GM19239 (cell line): Measurements from ENCODE around the gene IGDCC3.
"Not testable (repeated sequence)": the region's sequence is repeated elsewhere in the genome, so short reads cannot be mapped to it uniquely, and the experiment has no call there.

ENCODE experiments used
- DNase-seq: peaks from one replicate; pipeline ENCODE4 v3.0.0; 2011; ENCODE audit warnings: low spot score; ENCODE audit not compliant: insufficient read length
- FAIRE-seq: peaks from 2 replicates; lab custom pipeline; 2011; peaks lifted over from hg19 to GRCh38; lab: Jason Lieb, UNC

Gene IGDCC3

GRCh38 chr15:65408324-65409035 is 30.7 kb upstream of the IGDCC3 start:
- FAIRE-seq, result no peak

GRCh38 chr15:65406424-65407000 is 28.7 kb upstream of the IGDCC3 start:
- FAIRE-seq (no peak), DNase-seq (no peak)

More at GRCh38 chr15:65408324-65409035, 30.7 kb upstream of the IGDCC3 start:
- DNase-seq, result no peak

GRCh38 chr15:65405791-65406423 is 28.1 kb upstream of the IGDCC3 start:
- DNase-seq, result no peak
- no peak for FAIRE-seq

GRCh38 chr15:65404186-65404872 is 26.5 kb upstream of the IGDCC3 start:
- FAIRE-seq, result no peak

GRCh38 chr15:65402961-65403360 is 25.2 kb upstream of the IGDCC3 start:
- no peak for DNase-seq
- no peak for FAIRE-seq

More at GRCh38 chr15:65404186-65404872, 26.5 kb upstream of the IGDCC3 start:
- DNase-seq, result no peak

- DNase-seq (no peak), FAIRE-seq (no peak)
These were observed 23.9 kb upstream of the IGDCC3 start for GRCh38 chr15:65401611-65402240.

GRCh38 chr15:65400760-65401610 is 23.2 kb upstream of the IGDCC3 start:
- FAIRE-seq, result peak; percentile 64
- DNase-seq, result peak; percentile 78

- no peak for FAIRE-seq
- no peak for DNase-seq
These were observed 22.2 kb upstream of the IGDCC3 start for GRCh38 chr15:65399997-65400396.

GRCh38 chr15:65399001-65399706 is 21.4 kb upstream of the IGDCC3 start:
- FAIRE-seq (no peak), DNase-seq (no peak)

GRCh38 chr15:65398486-65398885 is 20.7 kb upstream of the IGDCC3 start:
- FAIRE-seq, DNase-seq: not testable (repeated sequence)

GRCh38 chr15:65396965-65397317 is 19.1 kb upstream of the IGDCC3 start:
- DNase-seq, result no peak
- FAIRE-seq, result no peak

GRCh38 chr15:65396283-65396964 is 18.6 kb upstream of the IGDCC3 start:
- DNase-seq, result no peak
- FAIRE-seq, result no peak

GRCh38 chr15:65395567-65396202 is 17.9 kb upstream of the IGDCC3 start:
- FAIRE-seq, result no peak

GRCh38 chr15:65394936-65395335 is 17.1 kb upstream of the IGDCC3 start:
- FAIRE-seq, result no peak

More at GRCh38 chr15:65395567-65396202, 17.9 kb upstream of the IGDCC3 start:
- DNase-seq, result no peak

GRCh38 chr15:65394280-65394789 is 16.5 kb upstream of the IGDCC3 start:
- DNase-seq, result no peak
- FAIRE-seq, result no peak

More at GRCh38 chr15:65394936-65395335, 17.1 kb upstream of the IGDCC3 start:
- DNase-seq, result no peak

GRCh38 chr15:65393557-65393956 is 15.8 kb upstream of the IGDCC3 start:
- DNase-seq, result no peak

GRCh38 chr15:65393091-65393490 is 15.3 kb upstream of the IGDCC3 start:
- FAIRE-seq, result no peak
- DNase-seq, result no peak

More at GRCh38 chr15:65393557-65393956, 15.8 kb upstream of the IGDCC3 start:
- no peak for FAIRE-seq

GRCh38 chr15:65392368-65392767 is 14.6 kb upstream of the IGDCC3 start:
- DNase-seq (no peak), FAIRE-seq (no peak)
